NAMALWA (cell line): Measurements from ENCODE around the gene PMF1.

Experiments
- DNase-seq: peaks from one replicate; pipeline ENCODE4 v3.0.0-alpha.2; 2015; ENCODE audit warnings: low spot score

PMF1 gene

GRCh38 chr1:156266051-156266450 is 53.2 kb downstream of the PMF1 start:
- no peak for DNase-seq

- no peak for DNase-seq
Measured at GRCh38 chr1:156268336-156268735, 55.5 kb downstream of the PMF1 start.

GRCh38 chr1:156270314-156270713 is 57.5 kb downstream of the PMF1 start:
- DNase-seq, result no peak

GRCh38 chr1:156276532-156276931 is 63.7 kb downstream of the PMF1 start:
- DNase-seq, result no peak

GRCh38 chr1:156276966-156277381 is 64.2 kb downstream of the PMF1 start:
- no peak for DNase-seq

- no peak for DNase-seq
Measured at GRCh38 chr1:156279837-156280236, 67.0 kb downstream of the PMF1 start.

GRCh38 chr1:156281281-156281680 is 68.5 kb downstream of the PMF1 start:
- DNase-seq, result peak; percentile 95

GRCh38 chr1:156281693-156282478 is 69.1 kb downstream of the PMF1 start:
- peak; percentile 78 for DNase-seq

- peak; percentile 100 for DNase-seq
Measured at GRCh38 chr1:156282479-156283222, 69.8 kb downstream of the PMF1 start, which contains the start of gene SMG5. Gene SMG5, minus strand, starts transcription at chr1:156282825. Its CDS starts 145 bp downstream, at chr1:156282680.

- no peak for DNase-seq
Measured at GRCh38 chr1:156283521-156283920, 70.7 kb downstream of the PMF1 start.

- no peak for DNase-seq
Measured at GRCh38 chr1:156284112-156284511, 71.3 kb downstream of the PMF1 start, which contains the start of gene TMEM79. Gene TMEM79, plus strand, starts transcription at chr1:156284325. Its CDS starts 902 bp downstream, at chr1:156285227.

GRCh38 chr1:156284757-156285156 is 72.0 kb downstream of the PMF1 start:
- DNase-seq, result no peak

GRCh38 chr1:156285437-156285836 is 72.6 kb downstream of the PMF1 start:
- no peak for DNase-seq

- DNase-seq, result no peak
Measured at GRCh38 chr1:156286061-156286460, 73.3 kb downstream of the PMF1 start.
